ELF-1 (cell line): ENCODE results near the gene OSBPL6.

Experiments used
- DNase-seq: peaks from one replicate; pipeline ENCODE4 v3.0.0-alpha.2; 2016; ENCODE audit warnings: low read depth, low spot score

The OSBPL6 gene

DNA sequence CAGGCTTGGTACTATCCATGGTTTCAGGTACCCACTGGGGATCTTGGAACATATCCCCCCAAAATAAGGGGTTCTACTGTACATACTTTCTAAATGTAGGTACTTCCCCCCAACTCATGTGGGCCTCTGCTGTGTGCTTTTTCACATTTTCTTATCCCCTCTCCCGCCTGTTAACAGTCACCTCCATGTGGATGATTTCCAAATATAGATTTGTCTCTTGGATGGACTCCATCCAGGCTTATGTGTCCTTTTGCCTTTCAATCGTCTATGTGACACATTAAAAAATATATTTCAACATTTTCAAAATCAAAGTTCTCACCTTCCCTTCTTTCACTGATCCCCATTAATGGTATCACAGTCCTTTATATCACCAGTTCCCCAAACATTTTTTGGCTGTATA, 44.4 kb downstream of the OSBPL6 start:
- DNase-seq = no peak

DNA sequence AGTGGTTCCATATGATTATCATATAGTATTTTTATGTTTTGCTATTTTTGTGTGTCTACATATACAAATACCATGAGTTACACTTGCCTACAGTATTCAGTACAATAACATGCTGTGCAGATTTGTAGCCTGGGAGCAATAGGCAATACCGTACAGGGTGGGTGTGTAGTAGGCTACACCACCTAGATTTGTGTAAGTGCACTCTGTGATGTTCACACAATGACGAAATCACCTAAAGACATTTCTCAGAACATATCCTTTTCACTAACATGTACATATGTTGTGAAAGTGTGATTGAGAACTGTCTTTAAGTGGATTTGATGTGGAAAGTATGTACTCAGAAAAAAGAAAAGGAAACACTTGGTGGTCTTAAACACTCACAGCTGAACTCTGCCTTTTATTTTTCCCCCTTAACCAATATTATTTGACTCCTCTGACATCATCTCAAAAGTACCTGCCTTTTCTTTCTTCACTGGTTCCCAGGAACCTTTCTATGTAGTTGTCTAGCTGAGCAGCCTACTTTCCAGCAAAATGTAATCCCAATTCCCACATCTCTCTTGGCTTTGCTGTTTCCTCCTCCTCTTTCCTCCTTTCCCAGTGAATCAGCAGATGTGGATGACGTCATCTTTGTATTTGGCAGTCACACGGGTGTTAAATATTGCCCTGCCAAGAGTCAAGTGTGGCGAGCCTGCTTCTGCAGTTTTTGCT, 47.7 kb downstream of the OSBPL6 start:
- DNase-seq = peak; percentile 28

DNA sequence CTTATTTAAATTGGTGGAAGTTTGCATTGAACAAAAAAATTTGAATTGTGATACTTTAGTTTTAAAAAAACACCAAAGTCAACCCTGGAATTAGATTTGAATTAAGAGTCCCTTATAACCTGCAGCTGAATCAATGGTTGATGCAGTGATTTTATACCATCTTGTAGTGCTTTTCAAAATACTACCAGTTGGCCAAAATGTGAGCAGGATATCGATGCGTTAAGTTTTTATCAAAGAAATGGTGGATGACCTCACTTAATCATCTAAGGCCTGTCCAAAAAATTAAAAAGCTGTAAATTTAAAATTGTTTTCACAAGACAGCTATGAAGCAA, 48.2 kb downstream of the OSBPL6 start:
- DNase-seq = no peak

DNA sequence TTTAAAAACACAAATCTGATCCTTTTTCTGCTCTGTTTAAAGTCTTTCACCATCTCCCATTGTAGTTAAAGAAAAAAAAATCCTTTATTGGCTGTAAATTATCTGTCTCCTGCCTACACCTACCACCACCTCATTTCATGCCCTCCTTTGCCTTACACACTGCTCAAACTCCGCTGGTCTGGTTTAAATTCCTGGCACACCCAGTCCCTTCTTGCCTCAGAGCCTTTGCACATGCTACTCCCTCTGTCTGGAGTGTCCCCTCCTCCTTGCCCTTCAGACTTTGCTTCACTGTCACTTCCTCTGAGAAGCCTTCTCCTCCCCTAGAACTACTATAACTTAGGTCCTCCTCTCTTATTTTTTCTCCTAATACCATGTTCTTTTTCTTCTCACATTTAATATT, 49.6 kb downstream of the OSBPL6 start:
- no peak for DNase-seq

DNA sequence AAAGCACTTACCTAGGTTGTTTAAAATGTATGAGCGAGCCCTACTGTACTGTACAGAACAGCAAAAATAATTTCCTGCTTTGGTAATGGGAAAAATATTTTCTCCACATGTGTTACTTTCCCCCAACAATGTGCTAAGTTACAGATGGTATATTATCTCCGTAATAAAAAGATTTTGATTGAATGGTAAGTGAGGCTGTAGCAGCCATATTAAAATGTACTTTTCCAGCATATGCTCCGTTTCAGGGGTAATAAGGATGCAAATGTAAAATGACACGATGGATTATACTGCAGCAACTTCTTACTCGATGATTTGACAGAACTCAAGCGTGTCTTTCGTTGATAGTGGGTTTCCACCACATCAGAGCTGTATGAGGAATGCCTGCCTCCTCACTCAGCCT, 50.5 kb downstream of the OSBPL6 start:
- DNase-seq = no peak

DNA sequence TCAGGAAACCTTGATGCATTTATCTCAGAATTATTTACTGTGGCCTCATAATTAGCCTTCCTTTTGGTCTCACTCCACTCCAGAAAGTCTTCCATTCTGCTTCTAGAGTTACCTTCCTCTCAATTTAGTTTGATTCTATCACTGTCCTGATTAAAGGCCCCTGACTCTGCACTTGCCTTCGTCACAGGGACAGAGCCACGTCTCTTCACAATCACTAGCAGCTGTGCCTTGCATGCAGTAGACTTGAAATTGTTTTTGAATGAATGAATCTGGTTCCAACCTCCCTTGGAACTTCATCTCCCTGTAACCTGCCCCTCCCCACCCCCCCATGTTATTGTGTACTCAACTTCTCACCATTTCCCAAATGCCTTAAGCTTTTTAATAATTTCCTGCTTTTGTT, 52.4 kb downstream of the OSBPL6 start:
- DNase-seq = no peak

DNA sequence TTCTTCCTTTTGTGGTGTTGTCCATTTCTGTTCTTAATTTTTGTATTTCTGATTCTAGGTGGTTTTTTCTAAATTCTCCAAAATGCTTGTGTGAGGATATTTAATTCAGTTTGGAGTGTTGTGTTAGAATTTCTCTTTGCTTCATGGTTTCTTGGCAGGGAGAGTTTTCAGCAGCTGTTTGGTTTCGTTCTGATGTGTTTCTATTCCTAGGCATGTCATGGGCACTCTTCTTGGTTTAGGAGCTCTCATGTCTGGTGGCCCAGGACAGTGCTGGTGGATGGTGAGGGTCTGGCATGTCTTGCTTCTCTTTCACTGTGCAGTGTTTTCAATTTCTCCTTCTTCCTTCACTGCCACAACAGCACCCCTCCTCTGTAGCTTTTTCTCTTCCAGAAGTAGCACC, 52.9 kb downstream of the OSBPL6 start:
- DNase-seq = no peak

DNA sequence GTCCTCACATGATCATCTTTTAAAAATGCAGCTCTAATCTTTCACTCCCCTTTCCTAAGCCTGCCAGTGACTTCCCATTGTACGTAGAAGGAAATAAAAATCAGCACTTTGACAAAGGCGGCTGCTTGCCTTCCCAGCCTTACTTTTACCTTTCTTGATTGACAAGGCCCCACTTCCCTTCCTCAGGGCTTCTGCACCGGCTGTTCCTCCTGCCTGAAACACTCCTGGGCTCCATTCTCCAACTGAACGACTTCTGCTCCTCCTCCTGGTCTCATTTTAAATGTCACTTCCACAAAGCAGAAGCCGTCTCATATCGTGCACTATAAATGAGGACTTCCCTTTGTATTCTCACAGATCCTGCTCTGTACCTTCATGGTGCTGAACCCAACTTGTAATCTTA, 56.1 kb downstream of the OSBPL6 start:
- no peak for DNase-seq

DNA sequence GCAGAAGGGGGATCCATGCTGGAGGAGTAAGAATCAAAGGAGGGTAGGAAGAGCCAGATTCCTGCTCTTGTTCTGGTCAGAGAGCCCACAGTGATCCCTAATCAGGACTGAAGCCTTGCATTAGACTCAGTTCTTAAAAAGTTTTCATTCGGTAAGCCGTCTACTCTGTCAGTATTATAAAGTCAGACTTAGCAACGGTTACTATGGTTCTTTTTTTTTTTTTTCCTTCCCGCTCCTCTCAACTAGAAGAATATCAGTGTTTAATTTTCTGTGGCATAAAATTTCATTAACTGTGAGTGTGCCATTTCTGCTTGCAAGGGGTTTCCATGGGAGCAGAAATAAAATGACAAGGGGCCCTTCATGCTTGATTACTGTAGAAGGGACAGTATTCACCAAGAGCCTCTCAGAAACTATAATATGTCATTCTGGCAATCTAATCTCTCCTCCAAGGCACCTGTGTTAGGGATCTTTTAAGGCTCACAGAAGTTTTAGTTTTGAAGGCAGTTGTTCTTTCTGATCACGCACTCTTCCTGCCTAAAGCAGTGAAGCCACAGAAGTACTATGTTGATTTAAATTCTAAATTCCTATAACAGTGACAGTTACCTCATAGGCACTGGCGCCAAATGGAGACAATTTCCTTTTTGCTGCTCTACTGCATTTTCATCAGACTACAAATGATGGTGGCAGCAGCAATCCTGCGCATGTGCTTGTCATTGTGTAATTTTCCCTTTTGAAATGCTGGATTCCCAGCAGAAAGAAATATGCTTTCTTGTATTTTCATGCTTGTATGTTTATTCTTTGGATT, 57.0 kb downstream of the OSBPL6 start:
- DNase-seq = no peak

DNA sequence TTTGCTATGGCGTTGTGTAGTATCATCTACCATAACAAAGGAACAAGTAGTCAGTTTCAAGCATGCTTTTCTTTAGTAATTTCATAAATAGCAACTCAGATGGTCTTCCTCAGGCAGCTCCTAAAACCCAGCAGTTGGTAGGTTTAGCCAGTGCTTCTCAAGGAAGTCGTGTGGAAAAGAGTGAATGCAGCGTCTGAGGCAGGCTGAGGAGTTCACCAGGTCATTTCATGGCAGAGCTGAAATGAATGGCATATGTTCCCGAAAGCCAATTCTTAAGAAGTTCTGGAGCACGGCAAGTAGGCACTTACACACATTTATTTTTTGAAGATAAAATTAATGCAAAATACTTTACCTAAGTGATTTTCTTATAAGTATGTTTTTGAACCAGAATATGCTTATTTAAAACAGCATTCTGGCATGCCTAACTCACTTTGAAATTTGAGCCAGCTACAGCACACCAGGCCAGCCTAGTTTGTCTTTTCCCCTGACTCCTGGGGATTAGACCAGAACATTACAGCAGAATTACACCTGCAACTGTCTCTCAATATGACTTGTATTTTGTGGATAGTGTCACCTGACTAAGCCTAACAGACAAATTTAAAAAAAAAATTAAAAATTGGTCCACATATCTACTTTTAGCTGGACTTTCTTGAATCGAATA, 62.2 kb downstream of the OSBPL6 start:
- no peak for DNase-seq

DNA sequence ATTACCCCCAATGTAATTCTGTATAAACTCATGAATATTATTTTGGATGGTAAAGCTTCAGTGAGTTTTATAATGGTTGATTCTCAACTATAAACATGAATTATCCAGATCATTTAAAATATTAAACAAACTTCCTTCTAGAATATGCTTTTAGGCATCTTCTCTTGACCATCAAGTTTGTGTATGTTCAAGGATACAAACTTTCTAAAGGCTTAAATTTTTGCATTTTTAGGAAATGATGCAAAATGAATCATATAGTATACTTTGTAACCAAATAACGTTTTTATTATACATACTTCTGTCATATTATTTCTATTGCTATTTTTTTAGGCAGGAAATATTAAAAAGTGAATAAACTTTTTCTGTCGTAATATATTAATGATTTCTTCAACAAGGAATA, 62.8 kb downstream of the OSBPL6 start:
- no peak for DNase-seq

DNA sequence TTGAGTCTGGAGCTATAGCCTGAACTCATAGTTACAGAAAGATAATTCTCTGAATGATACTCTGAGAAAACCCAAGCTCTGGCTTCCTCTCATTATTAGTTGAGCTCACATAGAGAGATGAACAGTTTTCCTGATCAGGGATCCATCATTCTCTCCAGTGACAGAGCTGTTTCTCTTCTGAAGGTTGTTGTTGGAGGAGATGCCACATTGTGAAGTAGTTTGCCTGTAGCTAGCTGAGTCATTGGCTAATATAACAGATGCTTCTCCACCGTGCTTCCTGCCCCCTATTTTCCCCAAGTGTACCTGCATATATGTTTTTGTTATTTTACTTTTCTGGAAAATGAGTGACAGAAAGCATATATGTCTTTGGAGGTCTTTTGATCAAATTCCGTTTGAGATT, 64.6 kb downstream of the OSBPL6 start:
- no peak for DNase-seq

DNA sequence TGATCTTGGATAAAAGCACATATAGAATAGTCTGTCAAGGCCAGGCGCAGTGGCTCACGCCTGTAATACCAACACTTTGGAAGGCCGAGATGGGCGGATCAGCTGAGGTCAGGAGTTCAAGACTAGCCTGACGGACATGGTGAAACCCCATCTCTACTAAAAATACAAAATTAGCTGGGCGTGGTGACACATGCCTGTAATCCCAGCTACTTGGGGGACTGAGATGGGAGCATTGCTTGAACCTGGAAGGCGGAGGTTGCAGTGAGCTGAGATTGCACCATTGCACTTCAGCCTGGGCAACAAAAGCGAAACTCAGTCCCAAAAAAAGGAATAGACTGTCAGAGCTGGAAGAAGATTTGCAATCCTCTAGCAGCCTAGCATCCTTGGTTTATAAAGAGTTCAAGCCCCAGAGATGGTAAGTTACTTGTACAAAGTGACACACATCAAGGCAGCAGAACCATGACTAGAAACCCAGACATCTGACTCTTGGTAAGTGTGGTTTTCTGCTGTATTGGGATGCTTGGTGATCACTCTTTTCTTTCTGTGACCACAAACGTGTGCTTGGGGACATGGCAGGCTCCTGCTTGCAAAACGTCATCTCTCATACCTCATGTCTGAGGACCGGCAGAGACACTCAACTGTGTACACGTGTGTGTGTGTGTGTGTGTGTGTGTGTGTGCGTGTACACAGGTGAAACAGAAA, 69.0 kb downstream of the OSBPL6 start:
- DNase-seq = no peak

DNA sequence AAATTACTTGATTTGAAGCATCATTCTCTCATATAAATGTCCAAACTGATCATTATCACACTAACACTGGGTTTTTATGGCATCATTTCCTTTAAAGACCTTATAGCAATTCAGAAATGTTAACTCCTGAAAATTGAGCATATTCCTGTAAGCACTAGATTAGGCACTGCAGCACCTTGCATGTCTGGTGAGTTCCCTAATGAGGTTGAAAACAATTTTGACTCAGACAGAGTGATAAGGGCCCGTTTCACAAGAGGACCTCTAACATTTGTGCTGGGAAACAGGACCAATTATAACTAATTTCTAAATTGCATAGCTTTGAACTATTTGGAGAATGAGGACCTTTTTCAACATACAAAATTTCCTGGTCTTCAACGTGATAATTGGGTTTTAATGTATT, 69.9 kb downstream of the OSBPL6 start:
- no peak for DNase-seq

DNA sequence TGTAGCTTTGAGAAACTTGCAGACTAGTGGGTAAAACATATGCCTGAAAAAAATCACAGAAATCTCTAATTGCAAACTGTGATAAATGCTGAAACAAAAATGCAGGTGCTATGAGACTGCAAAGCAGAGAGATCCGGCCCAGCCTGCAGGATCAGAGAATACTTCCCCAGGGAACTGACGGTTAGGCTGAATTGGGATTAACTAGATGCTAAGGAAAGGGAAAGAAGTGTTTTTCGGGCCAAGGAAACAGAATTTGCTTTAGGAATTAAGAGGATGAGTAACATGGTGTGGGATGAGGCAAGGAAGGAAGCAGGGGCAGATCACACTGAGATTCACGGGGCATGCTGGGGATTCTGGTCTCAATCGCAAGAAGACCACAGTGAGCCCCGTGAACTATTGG, 71.5 kb downstream of the OSBPL6 start:
- DNase-seq = no peak

DNA sequence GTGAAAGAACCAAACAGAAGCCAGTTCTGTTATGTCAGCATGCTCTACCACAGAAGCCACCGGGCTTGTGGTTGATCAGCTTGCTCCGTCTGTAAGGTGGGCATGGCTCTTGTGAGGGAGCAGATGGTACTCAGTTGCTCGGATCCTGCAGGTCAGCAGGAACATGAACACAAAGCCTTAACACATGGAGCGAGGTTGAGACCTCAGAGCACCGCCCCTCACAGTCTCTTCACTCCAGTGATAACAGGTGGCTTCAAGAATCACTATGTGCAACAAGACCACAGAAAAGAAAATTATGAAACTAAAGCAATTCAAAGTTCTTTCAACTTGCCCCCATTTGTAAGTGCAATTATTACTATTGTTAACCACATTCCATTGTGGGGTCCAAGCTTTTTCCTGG, 72.1 kb downstream of the OSBPL6 start:
- DNase-seq = no peak

DNA sequence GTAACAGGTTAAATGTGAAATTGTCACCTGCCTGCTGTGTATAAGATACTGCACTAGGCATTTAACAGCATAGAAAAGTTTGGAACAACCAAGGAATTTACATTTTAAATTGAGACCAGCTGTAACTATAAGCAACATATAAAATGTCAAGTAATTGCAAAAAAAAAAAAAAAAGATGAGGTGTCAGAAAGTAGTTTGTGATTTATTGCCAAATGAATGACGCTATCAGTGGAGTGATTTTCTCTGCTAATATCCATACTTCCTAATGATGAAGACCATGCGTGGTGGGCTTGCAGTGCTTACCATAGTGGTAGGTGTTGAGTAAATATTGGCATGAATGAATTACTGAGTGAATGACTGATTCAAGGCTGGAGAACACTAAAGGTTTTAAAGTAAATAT, 73.3 kb downstream of the OSBPL6 start:
- no peak for DNase-seq

DNA sequence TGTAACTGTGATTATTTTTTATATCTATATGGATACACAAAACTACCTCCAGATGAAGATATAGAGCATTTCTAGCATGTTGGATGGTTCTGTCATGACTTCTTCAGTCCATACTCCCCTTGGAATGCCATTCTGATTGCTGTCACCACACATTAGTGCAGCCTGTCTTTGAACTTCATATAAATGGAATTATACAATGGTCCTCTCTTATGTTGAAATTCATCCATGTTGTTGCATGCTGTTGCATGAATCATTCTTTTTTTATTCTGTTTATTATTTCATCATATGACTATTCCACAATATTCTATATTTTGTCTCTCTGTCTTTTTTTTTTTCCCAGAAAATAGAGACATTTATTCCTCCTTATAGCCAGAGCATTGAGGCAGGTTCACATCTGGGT, 74.1 kb downstream of the OSBPL6 start:
- no peak for DNase-seq

DNA sequence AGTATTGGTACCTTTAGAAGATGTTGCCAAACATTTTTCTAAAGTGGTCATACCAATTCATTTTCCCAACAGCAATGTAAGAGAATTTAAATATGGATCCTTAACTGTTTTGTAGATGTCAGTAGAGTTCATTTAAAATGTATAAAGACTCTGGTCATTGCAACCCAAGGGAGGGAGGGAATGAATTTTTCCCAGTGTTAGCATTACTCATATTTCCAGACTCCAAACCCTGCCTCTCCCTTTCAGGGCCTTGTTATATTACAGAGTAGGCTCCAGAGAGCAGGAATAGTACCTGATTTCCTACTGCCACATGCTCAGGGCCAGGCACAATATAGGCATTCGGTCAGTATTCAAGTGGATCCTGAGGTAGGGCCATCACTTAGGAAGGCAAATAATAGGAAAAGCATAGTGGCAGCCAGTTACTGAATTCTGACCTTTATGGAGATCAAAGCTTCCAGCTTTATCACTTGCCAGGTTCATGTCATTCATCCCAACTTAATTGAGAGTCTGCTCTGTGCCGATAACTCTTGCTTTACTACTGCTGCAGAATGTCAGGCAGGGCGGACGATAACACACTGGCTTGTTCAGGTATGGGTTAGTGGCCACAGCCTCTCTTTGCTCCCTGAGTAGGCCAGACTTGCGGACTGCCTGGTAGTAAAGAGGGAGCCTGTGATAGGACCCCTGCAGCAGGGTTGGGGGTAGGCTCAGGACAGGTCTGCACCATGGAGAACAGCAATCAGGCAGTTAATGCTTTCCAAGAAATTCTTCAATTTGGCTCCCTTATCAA, 75.3 kb downstream of the OSBPL6 start:
- DNase-seq = no peak

DNA sequence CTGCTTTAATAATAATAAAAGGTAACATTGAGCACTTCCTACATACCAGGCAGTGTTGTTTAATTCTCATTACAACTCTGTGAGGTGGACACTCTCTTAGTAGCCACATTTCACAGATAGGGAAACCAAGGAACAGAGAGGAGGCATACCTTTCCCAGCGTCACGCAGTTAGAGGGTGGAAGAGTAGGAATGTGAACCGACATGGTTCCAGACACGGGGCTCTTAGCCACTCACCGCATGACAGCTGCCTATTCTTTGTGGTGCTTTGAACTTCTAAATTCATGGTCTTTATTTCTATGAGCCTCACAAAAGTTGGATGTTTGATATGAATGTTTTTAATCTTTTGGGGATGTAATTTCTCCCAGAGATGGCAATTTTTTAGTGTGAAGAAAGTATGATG, 76.0 kb downstream of the OSBPL6 start:
- no peak for DNase-seq

DNA sequence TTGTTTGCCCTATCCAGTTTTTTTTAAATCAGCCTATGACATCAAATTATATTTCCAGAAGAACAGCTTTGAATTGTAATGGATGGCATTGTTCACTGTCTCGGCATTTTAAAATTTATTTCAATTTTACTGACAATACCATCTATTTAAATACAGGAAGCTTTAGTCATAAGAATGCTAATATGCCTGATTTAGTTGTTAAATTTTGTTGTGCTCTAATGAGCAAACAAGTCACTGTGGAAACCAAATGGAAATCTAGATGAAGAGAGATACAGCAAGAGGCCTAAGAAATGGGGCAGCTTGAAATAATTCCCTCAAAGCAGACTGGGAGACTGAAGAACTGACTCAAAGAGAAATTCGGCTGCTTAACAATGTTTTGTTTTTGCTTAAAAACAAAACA, 76.8 kb downstream of the OSBPL6 start:
- no peak for DNase-seq
